22Rv1 (cell line): Measurements from ENCODE around the gene MAX.
"Not testable (repeated sequence)": the region's sequence is repeated elsewhere in the genome, so short reads cannot be mapped to it uniquely, and the experiment has no call there.

Experiments
- H3K27ac ChIP-seq: fragments of 450-650 bp; 2 replicates; pipeline ENCODE4 v1.5.1; 2017
- CTCF ChIP-seq: fragments of 450-650 bp; IDR thresholded peaks from 2 replicates; pipeline ENCODE4 v1.5.1; 2017; ENCODE audit warnings: mild to moderate bottlenecking
- ZFX ChIP-seq: fragments of 450-650 bp; IDR thresholded peaks from 2 replicates; pipeline ENCODE4 v1.6.1; 2017; ENCODE audit warnings: antibody characterized with exemption, borderline replicate concordance

Gene MAX

GRCh38 chr14:65095633-65096205, 6.6 kb downstream of the MAX start:
- TF ChIP-seq ZFX (no peak), CTCF (no peak)
- peak overlapping the region; percentile 94 for H3K27ac ChIP-seq

GRCh38 chr14:65092349-65092748, 10.0 kb downstream of the MAX start:
- TF ChIP-seq ZFX (no peak), CTCF (no peak)
- no peak overlapping the region for H3K27ac ChIP-seq

- not testable (repeated sequence) for H3K27ac ChIP-seq
These were observed 14.5 kb downstream of the MAX start for GRCh38 chr14:65087835-65088234.

- H3K27ac ChIP-seq, result not testable (repeated sequence)
These were observed 15.6 kb downstream of the MAX start for GRCh38 chr14:65086686-65087085.

- no peak overlapping the region for H3K27ac ChIP-seq
- no peak for TF ChIP-seq CTCF
- TF ChIP-seq ZFX, result no peak
These were observed 17.5 kb downstream of the MAX start for GRCh38 chr14:65084554-65085505.

- no peak overlapping the region for H3K27ac ChIP-seq
- TF ChIP-seq CTCF (no peak), ZFX (no peak)
These were observed 19.4 kb downstream of the MAX start for GRCh38 chr14:65082930-65083329.

- no peak for TF ChIP-seq CTCF
- no peak for TF ChIP-seq ZFX
- no peak overlapping the region for H3K27ac ChIP-seq
These were observed 21.2 kb downstream of the MAX start for GRCh38 chr14:65080960-65081747.

- no peak for TF ChIP-seq ZFX
- TF ChIP-seq CTCF, result no peak
- no peak overlapping the region for H3K27ac ChIP-seq
These were observed 22.5 kb downstream of the MAX start for GRCh38 chr14:65079768-65080167.
